GM19468 (cell line): ENCODE measurements around the gene ENO2.

Source experiments
- ATAC-seq: cut with Tn5 transposase; IDR thresholded peaks from one replicate; pipeline ENCODE4 v1.9.1; 2021; ENCODE audit warnings: mild to moderate bottlenecking, moderate library complexity, moderate number of reproducible peaks; ENCODE audit not compliant: unreplicated experiment; ENCODE audit errors: extremely low read depth

The ENO2 gene

GRCh38 chr12:6928703-6929407 lies 14.5 kb downstream of the ENO2 start:
- no peak for ATAC-seq

- no peak for ATAC-seq
These were observed 15.4 kb downstream of the ENO2 start for GRCh38 chr12:6929466-6930452.

DNA sequence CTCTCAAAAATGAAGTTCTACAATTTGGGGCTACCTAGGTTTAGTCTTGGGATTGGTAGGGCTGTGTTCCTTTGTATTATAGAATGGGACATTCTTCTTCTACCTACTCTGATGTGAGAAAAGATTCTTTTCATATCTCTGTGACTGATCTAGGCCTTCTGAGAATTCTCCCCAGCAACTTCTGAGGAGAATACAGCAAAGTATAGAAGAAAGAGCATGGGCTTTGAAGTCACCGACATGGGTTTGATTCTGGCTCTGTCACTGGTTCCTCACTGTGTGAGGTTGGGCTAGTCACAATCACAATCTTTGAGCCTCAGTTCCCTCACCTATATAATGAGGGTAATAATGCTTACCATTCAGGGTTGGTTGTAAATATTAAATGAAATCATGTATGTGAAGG lies 18.4 kb downstream of the ENO2 start:
- no peak for ATAC-seq

DNA sequence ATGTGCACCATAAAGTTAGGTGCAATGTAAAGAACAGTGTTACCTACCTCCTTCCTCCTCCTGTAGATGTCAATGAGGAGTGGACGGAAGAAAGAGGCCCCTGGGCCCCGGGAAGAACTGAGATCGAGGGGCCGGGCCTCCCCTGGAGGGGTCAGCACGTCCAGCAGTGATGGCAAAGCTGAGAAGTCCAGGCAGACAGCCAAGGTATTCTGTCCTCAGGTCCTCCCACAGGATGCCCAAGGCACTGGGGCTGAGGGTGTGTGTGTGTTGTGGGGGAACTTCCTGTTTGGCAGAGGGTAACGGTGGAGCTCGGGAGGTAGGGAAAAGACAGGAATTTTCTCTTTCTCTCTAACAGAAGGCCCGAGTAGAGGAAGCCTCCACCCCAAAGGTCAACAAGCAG lies 19.7 kb downstream of the ENO2 start:
- no peak for ATAC-seq

DNA sequence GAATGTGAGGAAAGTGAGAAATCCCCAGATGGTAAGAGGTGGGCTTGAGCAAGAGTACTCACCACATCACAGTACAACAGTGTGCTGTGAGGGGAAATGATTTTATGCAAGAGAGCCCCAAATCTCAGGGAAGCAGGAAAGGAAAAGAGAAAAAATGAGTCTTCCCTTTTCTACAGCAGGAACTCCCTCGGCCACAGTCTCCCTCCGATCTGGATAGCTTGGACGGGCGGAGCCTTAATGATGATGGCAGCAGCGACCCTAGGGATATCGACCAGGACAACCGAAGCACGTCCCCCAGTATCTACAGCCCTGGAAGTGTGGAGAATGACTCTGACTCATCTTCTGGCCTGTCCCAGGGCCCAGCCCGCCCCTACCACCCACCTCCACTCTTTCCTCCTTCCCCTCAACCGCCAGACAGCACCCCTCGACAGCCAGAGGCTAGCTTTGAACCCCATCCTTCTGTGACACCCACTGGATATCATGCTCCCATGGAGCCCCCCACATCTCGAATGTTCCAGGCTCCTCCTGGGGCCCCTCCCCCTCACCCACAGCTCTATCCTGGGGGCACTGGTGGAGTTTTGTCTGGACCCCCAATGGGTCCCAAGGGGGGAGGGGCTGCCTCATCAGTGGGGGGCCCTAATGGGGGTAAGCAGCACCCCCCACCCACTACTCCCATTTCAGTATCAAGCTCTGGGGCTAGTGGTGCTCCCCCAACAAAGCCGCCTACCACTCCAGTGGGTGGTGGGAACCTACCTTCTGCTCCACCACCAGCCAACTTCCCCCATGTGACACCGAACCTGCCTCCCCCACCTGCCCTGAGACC lies 21.2 kb downstream of the ENO2 start:
- no peak for ATAC-seq

GRCh38 chr12:6936194-6936635 lies 21.8 kb downstream of the ENO2 start:
- no peak for ATAC-seq

DNA sequence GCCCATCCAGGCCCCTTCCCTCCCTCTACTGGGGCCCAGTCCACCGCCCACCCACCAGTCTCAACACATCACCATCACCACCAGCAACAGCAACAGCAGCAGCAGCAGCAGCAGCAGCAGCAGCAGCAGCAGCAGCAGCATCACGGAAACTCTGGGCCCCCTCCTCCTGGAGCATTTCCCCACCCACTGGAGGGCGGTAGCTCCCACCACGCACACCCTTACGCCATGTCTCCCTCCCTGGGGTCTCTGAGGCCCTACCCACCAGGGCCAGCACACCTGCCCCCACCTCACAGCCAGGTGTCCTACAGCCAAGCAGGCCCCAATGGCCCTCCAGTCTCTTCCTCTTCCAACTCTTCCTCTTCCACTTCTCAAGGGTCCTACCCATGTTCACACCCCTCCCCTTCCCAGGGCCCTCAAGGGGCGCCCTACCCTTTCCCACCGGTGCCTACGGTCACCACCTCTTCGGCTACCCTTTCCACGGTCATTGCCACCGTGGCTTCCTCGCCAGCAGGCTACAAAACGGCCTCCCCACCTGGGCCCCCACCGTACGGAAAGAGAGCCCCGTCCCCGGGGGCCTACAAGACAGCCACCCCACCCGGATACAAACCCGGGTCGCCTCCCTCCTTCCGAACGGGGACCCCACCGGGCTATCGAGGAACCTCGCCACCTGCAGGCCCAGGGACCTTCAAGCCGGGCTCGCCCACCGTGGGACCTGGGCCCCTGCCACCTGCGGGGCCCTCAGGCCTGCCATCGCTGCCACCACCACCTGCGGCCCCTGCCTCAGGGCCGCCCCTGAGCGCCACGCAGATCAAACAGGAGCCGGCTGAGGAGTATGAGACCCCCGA lies 22.5 kb downstream of the ENO2 start:
- ATAC-seq: no peak

DNA sequence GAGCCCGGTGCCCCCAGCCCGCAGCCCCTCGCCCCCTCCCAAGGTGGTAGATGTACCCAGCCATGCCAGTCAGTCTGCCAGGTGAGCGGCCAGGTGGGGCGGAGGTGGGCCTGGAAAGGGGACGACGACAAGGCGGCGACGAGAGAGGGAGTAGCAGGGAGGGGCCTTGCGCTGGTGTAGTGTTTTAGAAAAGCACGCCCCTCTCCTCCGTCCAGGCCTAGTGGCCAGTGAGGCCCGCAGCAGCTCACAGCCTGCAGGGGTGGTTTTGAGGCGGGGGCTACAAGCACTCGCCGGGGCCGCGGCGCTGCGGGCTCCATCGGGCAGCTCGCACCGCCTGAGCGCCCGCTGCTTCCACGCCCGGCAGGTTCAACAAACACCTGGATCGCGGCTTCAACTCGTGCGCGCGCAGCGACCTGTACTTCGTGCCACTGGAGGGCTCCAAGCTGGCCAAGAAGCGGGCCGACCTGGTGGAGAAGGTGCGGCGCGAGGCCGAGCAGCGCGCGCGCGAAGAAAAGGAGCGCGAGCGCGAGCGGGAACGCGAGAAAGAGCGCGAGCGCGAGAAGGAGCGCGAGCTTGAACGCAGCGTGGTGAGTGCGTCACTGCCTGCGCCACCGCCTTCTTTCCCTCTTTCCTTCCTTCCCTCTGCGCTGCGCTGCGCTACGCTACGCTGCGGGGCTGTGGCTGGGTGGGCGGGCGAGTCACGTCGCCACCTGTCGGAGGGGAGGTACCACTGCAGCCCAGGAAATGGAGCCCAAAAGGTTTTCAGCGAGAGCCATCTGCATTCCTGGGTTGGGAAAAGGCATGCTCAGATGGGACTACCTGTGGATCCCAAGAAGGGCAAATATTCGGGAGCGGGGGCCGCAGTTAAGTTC lies 23.3 kb downstream of the ENO2 start:
- ATAC-seq: peak; percentile 88

DNA sequence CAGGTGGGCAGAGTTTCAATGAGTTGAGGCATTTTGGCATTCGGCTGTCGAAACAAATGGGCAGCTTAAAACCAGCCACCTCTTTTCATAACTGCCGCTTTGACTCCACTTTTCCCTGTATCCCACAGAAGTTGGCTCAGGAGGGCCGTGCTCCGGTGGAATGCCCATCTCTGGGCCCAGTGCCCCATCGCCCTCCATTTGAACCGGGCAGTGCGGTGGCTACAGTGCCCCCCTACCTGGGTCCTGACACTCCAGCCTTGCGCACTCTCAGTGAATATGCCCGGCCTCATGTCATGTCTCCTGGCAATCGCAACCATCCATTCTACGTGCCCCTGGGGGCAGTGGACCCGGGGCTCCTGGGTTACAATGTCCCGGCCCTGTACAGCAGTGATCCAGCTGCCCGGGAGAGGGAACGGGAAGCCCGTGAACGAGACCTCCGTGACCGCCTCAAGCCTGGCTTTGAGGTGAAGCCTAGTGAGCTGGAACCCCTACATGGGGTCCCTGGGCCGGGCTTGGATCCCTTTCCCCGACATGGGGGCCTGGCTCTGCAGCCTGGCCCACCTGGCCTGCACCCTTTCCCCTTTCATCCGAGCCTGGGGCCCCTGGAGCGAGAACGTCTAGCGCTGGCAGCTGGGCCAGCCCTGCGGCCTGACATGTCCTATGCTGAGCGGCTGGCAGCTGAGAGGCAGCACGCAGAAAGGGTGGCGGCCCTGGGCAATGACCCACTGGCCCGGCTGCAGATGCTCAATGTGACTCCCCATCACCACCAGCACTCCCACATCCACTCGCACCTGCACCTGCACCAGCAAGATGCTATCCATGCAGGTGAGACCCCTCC lies 24.2 kb downstream of the ENO2 start:
- ATAC-seq: no peak

DNA sequence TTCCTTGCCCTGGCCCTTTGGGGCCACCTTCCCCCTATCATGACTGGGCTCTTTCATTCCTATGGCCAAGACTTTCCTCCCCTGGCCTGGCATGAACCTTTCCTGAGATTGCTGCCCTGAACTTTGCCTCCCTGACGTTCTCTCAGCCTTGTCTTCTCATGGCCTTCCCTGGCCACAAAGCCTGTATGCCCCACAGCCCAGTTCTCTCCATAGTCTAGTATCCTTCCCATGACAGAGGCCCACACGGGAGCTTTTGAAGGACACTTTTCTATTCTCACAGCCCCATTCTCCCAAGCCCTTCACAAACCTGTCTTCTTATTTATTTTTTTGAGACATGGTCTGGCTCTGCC lies 24.8 kb downstream of the ENO2 start:
- ATAC-seq: no peak

DNA sequence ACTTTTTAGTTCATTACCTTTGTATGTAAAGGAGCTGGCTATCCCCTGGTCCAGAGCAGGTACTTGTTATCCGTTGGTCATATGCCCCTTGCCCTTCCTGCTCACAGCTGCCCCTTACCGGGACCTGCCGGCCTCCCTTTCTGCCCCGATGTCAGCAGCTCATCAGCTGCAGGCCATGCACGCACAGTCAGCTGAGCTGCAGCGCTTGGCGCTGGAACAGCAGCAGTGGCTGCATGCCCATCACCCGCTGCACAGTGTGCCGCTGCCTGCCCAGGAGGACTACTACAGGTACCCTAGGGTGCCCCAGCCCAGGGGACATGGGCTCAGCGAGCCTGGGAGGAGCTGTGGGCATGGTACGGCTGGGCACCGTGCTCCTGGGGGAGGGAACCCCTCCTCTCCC lies 26.9 kb downstream of the ENO2 start:
- no peak for ATAC-seq

GRCh38 chr12:6941782-6942181 lies 27.4 kb downstream of the ENO2 start:
- ATAC-seq: no peak

DNA sequence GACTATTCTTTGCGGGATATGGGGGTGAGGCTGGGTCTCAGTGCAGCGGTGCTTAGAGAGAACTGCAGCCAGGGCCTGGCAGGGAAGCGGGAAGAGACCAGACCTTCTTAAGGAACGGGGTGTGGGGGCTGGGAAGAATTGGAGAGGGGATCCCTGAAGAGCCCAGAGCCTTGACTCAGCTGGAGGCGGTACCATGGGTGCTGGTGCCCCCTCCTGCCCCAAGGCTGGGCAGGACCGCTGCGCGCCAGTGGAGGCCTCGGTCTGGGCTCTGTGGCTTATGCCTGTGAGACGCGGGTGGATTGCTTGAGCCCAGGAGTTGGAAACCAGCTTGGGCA lies 27.9 kb downstream of the ENO2 start:
- ATAC-seq: no peak

DNA sequence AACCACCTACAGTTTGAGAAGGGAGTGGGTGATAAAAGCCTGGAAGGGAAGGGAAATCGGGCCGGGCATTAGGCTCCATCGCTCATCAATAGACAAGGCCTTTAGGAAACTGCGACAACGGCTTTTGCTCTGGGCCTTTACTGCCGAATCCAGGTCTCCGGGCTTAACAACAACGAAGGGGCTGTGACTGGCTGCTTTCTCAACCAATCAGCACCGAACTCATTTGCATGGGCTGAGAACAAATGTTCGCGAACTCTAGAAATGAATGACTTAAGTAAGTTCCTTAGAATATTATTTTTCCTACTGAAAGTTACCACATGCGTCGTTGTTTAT lies 29.0 kb downstream of the ENO2 start:
- ATAC-seq: no peak

DNA sequence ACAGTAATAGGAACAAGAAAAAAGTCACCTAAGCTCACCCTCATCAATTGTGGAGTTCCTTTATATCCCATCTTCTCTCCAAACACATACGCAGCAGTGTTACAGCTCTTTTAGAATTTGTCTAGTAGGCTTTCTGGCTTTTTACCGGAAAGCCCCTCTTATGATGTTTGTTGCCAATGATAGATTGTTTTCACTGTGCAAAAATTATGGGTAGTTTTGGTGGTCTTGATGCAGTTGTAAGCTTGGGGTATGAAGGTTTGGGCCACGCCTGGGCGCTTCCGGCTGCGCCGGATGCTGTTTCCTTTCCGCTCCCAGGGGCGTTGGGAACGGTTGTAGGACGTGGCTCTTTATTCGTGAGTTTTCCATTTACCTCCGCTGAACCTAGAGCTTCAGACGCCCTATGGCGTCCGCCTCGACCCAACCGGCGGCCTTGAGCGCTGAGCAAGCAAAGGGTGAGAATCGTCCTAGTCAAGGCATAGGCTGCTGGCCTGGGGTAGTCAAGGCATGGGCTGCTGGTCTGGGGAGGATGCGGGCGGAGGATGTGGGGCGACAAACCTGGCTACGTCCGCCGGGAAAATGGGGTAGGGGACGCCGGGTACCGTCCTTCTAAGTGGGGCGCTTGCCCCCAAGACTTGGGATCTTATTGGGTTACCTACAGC lies 29.5 kb downstream of the ENO2 start, which contains the start of the genes C12orf57 and RNU7-1:
TSS of gene C12orf57 (plus strand) at position 301 of the 659 bp plus-strand sequence. CDS start at position 401, 100 bp downstream.
TSS of gene RNU7-1 (plus strand) at position 95 of the 659 bp plus-strand sequence.
- ATAC-seq: peak; percentile 14

DNA sequence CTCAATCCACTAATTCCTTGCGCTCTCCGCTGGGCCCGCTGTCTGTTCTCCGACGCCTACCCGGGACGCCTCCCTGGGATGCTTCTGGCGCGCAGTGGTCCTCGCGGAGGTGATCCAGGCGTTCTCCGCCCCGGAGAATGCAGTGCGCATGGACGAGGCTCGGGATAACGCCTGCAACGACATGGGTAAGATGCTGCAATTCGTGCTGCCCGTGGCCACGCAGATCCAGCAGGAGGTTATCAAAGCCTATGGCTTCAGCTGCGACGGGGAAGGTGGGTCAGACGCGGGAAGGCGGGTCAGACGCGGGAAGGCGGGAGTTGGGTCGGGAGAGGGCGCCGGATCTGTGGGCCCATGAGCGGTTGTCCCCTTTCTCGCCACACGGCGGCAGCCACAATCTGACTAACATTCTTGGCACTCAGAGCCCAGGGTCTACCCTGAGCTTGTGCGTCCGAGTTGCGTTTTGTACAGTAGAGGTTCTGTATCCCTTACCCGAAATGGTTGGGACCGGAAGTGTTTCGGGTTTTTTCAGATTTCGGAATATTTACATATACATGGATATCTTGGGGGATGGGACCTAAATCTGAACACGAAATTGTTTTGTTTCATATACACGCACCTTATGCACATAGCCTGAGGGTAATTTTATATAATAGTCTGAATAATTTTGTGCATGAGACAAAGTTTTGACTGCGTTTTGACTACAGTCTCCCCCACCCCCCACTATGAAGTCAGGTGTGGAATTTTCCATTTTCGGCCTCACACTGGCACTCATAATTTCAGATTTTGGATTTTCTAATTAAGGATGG lies 30.2 kb downstream of the ENO2 start:
- ATAC-seq: peak; percentile 40

- no peak for ATAC-seq
These were observed 31.2 kb downstream of the ENO2 start for GRCh38 chr12:6945613-6946012.
